ENCODE data around the gene NPBWR2. TPM values are rescaled to one million over a fixed set of nuclear protein-coding genes. Genes with fewer than 3 reads are reported as not detected.

Gene NPBWR2
- total RNA-seq (2021; ENCODE audit: unreplicated experiment) = not detected
- not detected for polyA plus RNA-seq (2012; ENCODE audit: insufficient read length)
- not detected for Bru-seq, nascent RNA
- not detected for BruChase-seq, experiment 1, labeled RNA remaining after a 2-hour chase
- BruChase-seq, experiment 2, labeled RNA remaining after a 6-hour chase = not detected
- long read RNA-seq = 0 reads

DNA sequence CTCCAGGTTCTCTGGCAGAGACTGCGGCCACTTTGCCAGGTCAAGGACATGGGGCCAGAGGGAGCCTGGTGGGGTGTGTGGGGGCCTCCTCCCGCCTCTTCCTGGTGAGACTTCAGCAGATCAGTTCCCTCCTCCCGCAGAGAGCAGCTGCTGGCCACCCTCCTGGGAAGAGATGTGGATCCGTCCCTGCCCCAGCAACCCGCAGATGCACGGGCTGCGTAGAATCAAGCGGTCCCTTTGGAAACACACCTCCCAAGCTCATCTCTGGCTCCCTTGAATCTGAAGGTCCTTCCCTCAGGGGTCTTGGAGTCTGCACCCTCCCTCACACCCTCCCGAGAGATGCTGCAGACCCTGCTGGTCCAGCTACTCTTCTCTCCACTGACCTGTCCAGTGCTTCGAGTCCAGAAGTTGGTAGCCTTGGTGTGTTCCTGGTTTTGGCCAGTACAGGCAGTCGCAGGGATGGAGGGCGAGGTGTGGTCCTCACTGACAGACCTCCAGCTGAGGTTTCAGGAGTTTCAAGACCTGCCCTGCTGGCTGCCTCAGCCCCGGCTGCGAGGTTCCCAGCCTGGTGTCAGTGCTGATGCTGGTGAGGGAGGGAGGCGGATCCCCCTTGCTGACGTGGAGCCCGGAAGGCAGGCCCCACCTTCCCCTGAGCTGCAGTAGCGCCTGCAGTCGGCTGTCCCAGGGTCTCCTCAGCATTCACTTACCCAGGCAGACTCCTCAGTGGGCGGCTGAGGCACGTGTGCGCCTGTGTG, at the start of gene NPBWR2:
Gene NPBWR2, minus strand, starts transcription at position 585 of the 755 bp plus-strand sequence. CDS start 734 bp downstream, outside the sequence.
- intact Hi-C loops (cut with micrococcal nuclease; ENCODE audit: unreplicated experiment) = no loop called here
- ChIA-PET POLR2A (no interaction called here), CTCF (no interaction called here)
- Histone ChIP-seq H3K4me1 (ENCODE audit: control insufficient read depth, insufficient read depth, low read length) (no peaks in the 10 kb centered on the region; the same call in 1 of the 2 replicates), H3K9me3 (ENCODE audit: control insufficient read depth, insufficient read depth, low read depth, low read length) (no peaks in the 10 kb centered on the region), H3K27me3 (ENCODE audit: control insufficient read depth, insufficient read depth, low read length) (no peaks in the 10 kb centered on the region), H3K4me3 (ENCODE audit: low read depth in 2 of 2, low read length in 2 of 2) (no peak within 1 kb of the TSS), H3K36me3 (ENCODE audit: control insufficient read depth, insufficient read depth, low read length) (no peaks in the 10 kb centered on the region), H3K27ac (ENCODE audit: low read length) (no peak within 1 kb of the TSS)
- no peak for TF ChIP-seq POLR2AphosphoS5 (IDR thresholded peaks at IDR 0.05; ENCODE audit: low read depth, low read length)
- no peak for TF ChIP-seq SIN3A (IDR thresholded peaks at IDR 0.05; ENCODE audit: borderline replicate concordance, insufficient read depth, low read depth, low read length)
- no peak for TF ChIP-seq REST (IDR thresholded peaks at IDR 0.05; ENCODE audit: insufficient read depth in 1 of 2, low read depth in 2 of 2, low read length in 1 of 2)
- no peak for TF ChIP-seq TCF7L2 (IDR thresholded peaks at IDR 0.05; ENCODE audit: low read depth, low read length)
- no peak for TF ChIP-seq CTCF (IDR thresholded peaks at IDR 0.05)
- no peak for DNase-seq (ENCODE audit: low read depth, low spot score)
- BruUV-seq (replicated peaks) = no TSS peak
- no peak for ATAC-seq
- in situ Hi-C loops (cut with HindIII; ENCODE audit: low pct_unique_long_range_greater_than_20kb, low sequenced_read_pairs) = no loop called here

- H3K27me3 ChIP-seq (ENCODE audit: control insufficient read depth, insufficient read depth, low read length) = no peaks in the 10 kb centered on the region; the same call in 1 of the 2 replicates
- no TSS peak for BruUV-seq (replicated peaks)
- in situ Hi-C loops (cut with HindIII; ENCODE audit: low pct_unique_long_range_greater_than_20kb, low sequenced_read_pairs) (no loop called here), intact Hi-C loops (cut with micrococcal nuclease; ENCODE audit: unreplicated experiment) (no loop called here)
- no peak for DNase-seq (ENCODE audit: low read depth, low spot score)
- H3K9me3 ChIP-seq (ENCODE audit: control insufficient read depth, insufficient read depth, low read depth, low read length) = no peaks in the 10 kb centered on the region
- ChIA-PET CTCF (no interaction called here), POLR2A (no interaction called here)
- H3K4me3 ChIP-seq (ENCODE audit: low read depth in 2 of 2, low read length in 2 of 2) = no peak overlapping the region
- ATAC-seq = no peak
- TF ChIP-seq CTCF (IDR thresholded peaks at IDR 0.05) = no peak
- no peaks in the 10 kb centered on the region for H3K36me3 ChIP-seq (ENCODE audit: control insufficient read depth, insufficient read depth, low read length)
- no peak overlapping the region for H3K27ac ChIP-seq (ENCODE audit: low read length)
- H3K4me1 ChIP-seq (ENCODE audit: control insufficient read depth, insufficient read depth, low read length) = no peaks in the 10 kb centered on the region
Observed at GRCh38 chr20:64156136-64156885, 48.9 kb upstream of the NPBWR2 start.
